GM21447 (cell line): ENCODE measurements around the gene RNF186.
"Not testable (repeated sequence)": the region's sequence is repeated elsewhere in the genome, so short reads cannot be mapped to it uniquely, and the experiment has no call there.

ENCODE experiments used
- ATAC-seq: cut with Tn5 transposase; IDR thresholded peaks from one replicate; pipeline ENCODE4 v1.9.1; 2021; ENCODE audit not compliant: unreplicated experiment

RNF186 gene, protein sequence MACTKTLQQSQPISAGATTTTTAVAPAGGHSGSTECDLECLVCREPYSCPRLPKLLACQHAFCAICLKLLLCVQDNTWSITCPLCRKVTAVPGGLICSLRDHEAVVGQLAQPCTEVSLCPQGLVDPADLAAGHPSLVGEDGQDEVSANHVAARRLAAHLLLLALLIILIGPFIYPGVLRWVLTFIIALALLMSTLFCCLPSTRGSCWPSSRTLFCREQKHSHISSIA

DNA sequence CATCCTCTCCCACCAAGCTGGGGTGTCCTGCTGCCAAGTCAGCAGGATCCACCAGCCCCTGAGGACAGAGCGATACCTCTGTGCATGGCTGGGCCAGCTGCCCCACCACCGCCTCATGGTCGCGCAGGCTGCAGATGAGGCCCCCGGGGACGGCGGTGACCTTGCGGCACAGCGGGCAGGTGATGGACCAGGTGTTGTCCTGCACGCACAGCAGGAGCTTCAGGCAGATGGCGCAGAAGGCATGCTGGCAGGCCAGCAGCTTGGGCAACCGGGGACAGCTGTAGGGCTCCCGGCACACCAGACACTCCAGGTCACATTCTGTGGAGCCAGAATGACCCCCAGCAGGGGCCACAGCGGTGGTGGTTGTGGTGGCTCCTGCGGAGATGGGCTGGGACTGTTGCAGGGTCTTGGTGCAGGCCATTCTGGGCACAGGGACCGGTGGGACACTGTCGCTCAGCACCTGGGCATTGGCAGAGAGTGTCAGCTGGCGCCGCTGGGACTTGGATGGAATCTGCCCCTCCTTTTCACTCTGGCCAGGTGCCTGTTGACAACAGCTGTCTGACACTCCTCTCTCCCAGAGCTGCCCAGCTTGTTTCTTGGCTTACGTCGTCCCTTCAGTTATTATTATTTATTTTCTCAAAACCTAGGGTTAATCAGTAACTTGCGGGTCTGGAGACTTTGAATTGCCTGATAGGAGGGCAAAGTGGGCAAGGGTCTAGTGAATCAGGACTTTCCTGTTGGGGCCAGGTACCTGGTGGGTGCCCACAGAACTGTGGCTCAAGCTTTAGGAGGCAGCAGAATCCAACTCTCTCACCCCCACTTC is at the start of gene RNF186:
TSS of gene RNF186 (minus strand) at position 603 of the 823 bp plus-strand sequence. CDS start at position 421, 182 bp downstream.
- ATAC-seq = no peak

DNA sequence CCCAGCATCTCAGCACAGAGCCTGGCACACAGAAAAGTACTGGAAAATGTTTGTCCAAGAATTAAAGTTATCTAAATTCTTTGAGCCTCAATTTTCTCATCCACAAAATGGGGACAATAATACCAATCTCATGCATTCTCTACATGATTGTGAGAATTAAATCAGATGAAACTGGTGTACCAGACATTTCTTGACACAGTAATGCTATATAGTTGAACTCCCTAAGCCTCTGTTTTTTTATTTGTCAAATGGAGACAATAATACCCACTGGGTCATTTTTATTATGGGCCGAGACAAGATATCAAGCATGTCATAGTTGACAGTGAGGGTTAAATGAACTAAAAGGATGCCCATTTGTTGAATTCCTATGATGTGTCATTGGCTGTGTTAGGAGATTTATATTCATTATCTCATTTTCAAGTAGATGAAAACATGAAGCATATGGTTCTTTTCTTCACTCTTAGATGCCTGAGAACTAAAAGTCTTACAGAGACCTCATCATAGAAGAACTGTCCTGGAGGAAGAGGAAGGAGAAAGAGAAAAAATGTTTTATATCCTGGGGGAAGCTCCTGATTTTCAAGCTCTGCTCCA is 49.6 kb upstream of the RNF186 start:
- no peak for ATAC-seq

DNA sequence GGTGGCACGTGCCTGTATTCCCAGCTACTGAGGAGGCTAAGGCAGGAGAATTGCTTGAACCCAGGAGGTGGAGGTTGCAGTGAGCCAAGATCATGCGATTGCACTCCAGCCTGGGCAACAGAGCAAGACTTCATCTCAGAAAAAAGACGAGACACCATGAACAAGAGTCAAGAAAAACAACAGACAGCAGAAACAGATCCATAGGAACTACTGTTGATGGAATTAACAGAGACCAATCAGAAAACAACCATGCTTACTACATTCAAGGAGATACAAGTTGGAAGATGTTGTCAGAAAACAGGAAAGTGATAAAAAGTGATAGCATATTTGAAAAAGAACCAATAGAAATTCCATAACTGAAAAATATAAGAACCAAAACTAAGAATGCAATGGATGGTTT is 47.9 kb upstream of the RNF186 start:
- no peak for ATAC-seq

DNA sequence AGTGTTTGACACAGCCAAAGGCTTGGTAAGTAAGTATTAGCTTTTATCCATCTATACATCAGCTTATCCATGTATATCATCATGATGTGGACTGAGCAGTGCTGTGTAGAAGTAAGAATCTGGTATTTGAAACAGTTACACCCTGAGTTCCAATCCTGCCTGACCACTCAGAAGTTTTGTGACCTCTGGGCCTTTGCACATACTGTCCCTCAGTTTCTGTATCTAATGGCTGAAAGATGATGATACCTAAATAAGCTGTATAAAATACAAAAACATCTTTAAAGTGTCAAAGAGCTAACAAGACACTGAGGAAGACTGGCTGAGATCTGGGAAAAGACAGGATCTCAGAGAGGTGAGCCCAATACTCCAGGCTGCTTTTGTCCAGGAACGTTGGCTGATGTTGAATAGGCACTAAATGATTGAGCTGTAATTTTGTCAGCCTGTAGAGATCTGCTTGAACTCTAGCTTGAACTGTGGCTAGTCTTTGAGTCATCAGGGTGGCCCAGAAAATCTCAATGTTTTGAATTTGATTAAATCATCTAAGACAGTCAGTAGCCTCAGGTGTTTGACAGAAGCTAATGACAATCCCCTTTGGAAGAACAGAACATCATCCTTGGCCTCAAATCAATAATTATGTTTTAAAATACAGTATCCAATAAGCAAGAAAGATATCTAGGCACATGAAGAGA is 46.9 kb upstream of the RNF186 start:
- no peak for ATAC-seq

DNA sequence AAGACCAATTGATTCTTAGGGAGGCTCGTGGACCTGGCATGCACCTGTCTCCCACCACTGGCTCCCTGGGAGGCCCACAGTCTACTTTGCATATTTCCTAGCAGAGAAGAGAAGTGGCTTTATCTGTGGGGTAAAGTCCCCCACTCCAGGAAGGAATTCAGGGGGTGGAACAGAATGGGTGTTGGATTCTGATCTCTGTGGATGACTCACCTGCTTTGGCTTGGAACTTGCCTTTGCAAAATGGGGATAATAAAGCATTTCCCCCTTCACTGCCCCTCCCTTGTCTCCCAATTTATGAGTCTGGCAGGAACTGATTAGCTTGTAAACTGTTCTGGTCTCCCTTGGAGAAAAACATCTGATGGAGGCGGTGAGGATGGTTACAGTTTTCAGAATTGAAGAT is 46.0 kb upstream of the RNF186 start:
- ATAC-seq = no peak

DNA sequence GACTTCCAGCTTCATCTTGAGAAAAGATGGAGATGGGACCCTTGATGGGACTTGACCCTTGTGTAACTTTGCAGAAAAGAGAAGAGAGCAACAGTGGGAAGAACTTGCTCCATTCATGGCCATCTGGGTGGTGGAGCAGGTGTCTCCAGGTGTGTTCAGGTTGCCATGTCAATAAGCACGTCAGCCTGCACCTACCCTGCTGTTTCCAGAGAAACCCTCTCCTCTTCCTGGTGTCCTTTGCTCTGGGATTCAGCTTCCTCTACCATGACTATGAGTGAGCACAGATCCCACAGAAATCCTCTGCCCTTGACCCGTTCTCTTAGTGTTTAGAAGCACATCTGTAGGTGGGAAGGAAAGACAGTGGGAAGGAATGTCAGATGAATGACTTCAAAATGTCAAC is 45.3 kb upstream of the RNF186 start:
- ATAC-seq = no peak

DNA sequence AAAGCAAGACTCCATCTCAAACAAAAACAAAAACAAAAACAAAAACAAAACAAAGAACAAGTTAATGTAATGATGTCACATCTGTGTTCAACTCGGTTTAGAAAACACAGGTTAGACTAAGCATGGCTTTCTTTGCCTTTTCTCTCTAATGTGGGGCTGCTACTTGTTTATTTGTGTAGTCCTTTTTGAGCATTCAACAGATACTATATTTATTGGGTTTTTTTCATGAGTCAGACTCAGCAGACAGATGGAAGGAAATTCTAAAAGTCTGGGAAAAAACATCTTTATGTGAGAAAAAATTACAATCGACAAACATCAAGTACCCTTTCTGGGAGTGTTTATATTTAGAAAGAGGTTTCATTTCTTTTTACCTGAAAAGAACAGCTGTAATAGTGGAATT is 44.8 kb upstream of the RNF186 start:
- no peak for ATAC-seq

DNA sequence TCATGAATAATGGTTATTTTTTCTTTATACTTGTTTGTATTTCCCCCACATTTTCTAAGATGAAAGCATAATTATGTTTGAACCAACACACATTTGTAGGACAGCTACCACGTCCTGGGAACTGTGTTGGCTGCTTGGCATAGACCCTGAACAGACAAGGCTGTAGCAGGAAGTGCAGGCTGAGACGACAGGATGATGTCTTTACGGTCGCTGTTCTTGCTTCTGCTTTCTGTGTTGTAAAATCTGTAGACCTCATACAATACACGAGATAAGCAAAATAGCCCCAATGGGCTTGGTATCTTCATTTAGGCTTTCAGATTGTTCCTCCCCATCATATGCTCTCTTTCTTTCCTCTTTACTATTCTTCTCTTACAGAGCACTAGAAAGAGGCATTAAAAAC is 43.8 kb upstream of the RNF186 start:
- no peak for ATAC-seq

DNA sequence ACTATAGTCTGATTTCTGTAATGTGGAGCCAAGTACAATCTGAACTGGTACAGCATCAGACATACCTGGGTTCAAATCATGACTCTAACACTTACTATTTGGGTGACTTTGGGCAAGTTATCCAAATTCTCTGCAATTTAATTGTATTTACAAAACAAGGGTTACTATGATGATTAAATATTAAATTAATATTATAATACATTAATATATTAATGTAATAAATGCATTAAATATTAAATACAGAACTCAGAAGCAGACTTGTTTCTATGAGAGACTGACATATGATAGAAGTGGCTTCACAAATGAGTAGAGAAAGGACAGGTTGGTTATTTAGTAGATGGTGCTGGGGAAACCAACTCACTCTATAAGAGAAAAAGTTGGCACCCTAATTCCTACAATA is 39.8 kb upstream of the RNF186 start:
- no peak for ATAC-seq

DNA sequence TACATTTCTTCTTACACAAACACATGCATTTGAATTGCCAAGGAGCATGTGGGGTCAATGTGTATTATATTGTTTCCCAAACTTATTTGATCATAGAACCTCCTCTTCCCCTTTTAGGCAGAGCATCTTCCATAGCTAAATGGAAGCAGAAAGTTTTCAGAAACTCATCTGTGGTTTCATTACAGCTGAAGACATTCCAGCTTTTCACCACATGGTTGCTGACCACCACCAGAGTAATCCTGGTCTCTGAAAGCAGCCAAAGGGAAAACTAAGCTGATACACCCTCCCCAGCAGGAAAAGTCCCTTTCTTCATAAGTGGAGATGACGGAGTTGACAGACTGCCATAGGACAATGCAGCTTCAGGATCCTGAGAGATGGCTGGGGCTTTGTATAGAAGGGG is 37.0 kb upstream of the RNF186 start:
- no peak for ATAC-seq

DNA sequence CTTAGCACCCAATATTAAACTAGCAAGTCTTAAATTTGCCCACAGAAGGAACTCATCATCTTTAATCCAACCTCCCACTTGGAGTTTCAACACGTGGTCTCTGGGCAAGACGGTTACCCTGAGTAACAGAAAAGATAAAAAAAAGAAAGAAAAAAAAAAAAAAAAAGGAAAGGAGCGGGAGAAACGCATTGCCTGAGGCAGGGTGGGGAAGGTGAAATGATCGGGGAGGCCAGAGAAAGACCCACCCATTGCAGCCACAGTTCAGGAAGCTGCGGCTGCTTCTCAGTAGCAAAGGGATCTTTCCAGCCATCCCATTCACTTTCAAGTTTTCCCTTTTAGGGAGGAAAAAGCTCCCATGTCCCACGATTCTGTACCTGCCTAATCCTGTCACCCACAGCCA is 35.1 kb upstream of the RNF186 start:
- ATAC-seq = no peak

DNA sequence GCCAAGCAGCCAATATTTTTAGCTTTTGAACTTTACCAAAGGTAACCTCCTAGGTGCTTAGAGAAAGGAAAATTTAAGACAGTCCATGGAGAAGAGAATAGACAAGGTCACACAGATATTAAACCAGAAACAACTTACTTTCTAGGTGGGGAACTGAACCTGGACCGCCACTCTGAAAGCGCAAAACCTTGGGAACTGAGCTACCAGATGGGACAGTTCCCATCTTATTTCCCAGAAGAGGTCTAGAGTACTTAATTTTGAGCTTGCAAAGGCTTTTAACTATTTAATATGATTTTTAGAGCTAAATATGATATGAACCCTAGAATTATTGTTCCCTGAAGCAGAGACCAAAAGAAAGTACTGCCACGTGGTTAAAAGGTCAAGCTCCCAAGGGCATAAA is 34.2 kb upstream of the RNF186 start:
- not testable (repeated sequence) for ATAC-seq

DNA sequence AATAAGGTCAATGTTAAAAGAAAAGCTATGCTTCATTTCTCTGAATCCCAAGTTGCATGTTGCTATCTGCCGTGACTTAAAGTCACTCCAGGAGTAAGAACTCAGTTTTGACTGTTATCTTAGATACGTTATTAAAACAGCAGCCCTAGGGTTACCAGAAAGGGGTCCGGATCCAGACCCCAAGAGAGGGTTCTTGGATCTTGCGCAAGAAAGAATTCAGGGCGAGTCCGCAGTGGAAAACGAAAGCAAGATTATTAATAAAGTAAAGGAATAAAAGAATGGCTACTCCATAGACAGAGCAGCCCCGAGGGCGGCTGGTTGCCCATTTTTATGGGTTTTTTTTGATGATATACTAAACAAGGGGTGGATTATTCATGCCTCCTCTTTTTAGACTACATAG is 32.3 kb upstream of the RNF186 start:
- ATAC-seq = not testable (repeated sequence)

DNA sequence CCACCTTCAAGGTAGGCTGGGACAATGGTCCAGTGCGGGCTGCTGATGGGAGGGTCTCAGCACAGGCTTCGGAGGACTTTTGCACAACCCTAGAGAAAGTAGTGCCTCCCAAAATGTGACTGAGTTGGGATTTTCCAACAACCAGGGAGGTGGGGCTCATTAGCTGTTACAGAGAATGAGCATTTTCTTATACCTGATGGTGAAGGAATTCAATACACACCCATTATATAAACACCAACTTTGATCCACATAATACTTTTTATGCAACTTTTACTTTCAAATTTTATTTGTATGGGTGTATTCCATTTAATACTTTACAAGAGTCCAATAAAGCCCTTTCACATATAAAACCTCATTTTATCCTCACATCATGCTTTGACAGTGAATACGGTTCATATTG is 31.3 kb upstream of the RNF186 start:
- ATAC-seq = no peak

DNA sequence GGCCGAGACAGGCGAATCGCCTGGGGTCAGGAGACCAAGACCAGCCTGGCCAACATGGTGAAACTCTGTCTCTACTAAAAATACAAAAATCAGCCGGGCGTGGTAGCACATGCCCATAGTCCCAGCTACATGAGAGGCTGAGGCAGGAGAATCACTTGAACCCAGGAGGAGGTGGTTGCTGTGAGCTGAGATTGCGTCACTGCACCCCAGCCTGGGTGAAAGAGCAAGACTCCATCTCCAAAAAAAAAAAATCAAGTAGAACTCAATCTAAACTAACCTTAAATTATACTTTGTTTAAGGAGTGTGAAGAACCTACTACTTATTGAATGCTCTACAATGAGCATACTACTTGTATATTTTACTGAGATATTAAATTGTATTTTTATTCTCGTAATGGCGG is 30.5 kb upstream of the RNF186 start:
- ATAC-seq = no peak

DNA sequence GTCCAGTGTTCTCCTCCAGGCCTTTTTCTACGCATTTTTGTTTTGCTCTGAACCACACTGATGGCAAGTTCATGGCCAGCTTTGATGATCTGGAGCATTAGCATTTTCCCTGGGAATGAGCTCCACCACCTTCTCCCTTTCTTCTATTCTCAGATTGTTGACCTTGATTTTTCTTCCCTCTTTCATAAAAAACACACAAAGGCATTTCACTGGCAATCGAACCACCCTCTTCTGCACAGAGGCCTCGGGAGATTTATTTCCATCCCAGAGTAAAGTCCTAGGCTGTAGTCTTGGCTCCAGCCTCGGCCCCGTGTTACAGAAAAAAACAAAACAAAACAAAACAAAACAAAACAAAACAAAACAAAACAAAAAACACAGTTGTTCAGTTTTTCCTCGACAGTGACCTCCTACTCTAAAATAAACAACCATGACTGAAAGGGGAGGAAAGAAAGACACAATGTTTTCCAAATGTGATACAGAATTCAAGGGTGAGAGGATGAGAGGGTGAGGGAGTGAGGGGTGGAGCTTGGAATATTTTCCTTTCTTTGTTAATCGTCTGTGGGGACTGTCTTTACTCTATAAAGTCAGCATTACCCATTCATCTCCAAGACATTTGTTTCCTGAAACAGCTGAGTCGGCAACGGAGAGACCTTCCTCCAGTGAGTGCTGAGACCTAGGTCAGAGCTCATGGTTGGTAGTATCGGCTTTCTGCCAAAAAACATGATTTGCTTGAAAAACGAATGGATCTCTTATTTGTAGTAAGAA is 29.8 kb upstream of the RNF186 start:
- ATAC-seq = no peak

DNA sequence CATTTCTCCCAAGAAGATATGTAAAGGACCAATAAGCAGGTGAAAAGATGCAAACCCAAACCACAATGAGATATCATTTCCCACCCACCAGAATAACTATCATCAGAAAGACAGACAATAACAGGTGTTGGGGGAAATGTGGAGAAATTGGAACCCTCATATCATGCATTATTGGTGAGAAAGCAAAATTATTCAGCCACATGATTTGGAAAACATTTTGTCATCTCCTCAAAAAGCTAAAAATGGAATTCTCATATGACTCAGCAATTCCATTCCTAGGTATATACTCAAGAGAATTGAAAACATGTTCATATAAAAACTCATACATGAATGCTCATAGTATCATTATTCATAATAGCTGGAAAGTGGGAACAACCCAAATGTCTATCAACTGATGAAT is 25.1 kb upstream of the RNF186 start:
- no peak for ATAC-seq

DNA sequence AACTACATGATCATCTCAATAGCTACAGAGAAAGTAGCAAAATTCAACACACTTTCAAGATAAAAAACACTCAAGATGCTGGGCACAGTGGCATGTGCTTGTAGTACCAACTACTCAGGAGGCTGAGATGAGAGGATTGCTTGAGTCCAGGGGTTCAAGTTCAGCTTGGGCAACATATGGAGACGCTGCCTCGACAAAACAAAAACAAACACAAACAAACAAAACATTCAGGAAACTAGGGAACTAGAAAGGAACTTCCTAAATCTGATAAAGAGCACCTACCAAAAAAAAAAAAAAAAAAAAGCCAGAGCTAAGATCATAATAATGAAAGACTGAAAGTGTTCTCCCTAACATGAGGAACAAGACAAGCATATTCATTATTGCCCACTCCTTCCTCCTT is 22.8 kb upstream of the RNF186 start:
- ATAC-seq = no peak

DNA sequence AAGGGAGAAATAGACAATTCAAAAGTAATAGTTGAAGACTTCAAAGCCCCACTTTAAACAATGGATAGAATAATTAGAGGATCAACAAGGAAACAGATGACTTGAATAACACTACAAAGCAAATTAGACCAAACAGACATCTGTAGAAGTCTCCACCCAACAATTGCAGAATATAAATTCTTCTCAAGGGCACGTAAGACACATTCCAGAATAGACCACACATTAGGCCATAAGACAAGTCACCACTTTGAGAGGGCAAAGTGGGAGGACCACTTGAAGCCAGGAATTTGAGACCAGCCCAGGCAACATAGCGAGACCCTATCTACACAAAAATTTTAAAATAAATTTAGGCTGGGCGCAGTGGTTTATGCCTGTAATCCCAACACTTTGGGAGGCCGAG is 20.5 kb upstream of the RNF186 start:
- ATAC-seq = no peak

DNA sequence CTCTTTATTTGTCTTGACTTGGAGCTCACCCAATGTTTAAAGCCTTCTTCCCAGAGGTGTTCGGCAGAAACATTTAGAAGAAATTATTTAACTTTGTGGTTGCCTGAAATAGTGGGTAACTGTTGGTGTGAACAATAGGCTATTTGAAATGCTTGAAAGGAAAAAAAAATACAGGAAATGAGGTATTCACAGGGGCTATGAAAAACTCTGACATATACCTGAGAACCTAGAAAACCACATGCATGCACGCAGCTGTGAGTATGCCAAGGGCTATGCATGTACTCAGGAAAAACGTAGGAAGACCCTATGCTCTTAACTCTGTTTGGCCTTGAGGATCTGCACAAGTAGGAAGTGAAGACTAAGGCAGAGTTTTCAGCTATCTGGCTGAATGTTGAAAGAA is 16.4 kb upstream of the RNF186 start:
- ATAC-seq = no peak

DNA sequence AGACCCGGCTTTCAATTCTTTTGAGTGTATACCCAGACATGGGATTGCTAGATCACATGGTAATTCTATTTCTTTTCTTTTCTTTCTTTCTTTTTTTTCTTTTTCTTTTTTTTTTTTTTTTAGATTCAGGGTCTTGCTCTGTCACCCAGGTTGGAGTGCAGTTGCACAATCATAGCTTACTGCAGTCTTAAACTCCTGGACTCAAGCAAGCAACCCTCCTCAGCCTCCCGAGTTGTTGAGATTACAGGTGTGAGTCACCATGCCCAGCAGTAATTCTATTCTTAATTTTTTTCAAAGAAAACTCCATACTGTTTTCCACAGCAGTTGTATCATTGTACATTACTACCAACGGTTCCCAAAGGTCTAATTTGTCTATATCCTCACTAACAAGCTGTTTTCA is 13.5 kb upstream of the RNF186 start:
- no peak for ATAC-seq
